ENCODE measurements around the gene TMEM51. TPM values are rescaled to one million over a fixed set of nuclear protein-coding genes. Genes with fewer than 3 reads are reported as not detected.

The TMEM51 gene
- total RNA-seq, 1 donor from 2014 or later = 6.9 TPM

- no peaks in the 10 kb centered on the region for H3K36me3 Mint-ChIP-seq (ENCODE audit: low read depth, unreplicated experiment)
- H3K4me1 Mint-ChIP-seq (ENCODE audit: low read depth, unreplicated experiment) = peaks cover 28% of the 10 kb centered on the region
- H3K4me1 ChIP-seq (ENCODE audit: insufficient read depth, low read length) = peaks cover 27% of the 10 kb centered on the region
These were observed 23.5 kb downstream of the TMEM51 start for GRCh38 chr1:15176898-15177665.

DNA sequence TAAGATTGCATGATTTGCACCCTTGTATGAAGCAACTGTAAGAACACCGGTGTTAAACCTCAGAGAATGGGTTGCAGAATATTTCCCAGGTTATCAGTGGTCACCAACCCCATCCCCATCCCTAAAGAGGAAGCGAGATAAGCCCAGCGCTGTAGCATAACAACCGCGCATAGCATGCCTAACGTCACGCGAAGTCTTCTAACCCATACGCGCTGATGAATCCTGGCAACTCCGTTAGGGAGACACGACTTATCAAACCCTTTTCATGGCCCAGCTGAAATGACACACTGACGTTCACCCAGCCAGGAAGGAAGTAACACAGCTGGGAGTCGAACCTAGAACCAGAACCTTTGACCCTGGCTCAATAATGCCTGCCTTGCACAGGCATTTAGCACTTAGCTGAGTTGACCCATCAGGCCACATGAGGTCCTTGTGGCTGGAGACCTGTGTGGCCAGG, 24.2 kb downstream of the TMEM51 start:
- Histone ChIP-seq H3K36me3 (ENCODE audit: insufficient read depth, low read length) (no peaks in the 10 kb centered on the region), H3K4me1 (ENCODE audit: insufficient read depth, low read length) (peaks cover 27% of the 10 kb centered on the region), H3K9ac (ENCODE audit: low read length) (no peak overlapping the region), H3K4me3 (ENCODE audit: insufficient read depth, low read depth, low read length) (no peak overlapping the region), H3K79me2 (ENCODE audit: insufficient read depth, low read length) (no peaks in the 10 kb centered on the region), H3K27me3 (ENCODE audit: insufficient read depth, low read length) (no peaks in the 10 kb centered on the region), H3K27ac (ENCODE audit: low read depth, low read length) (no peak overlapping the region), H2AFZ (ENCODE audit: low read depth, low read length) (no peak overlapping the region), H3K4me2 (ENCODE audit: low read length) (no peak overlapping the region), H4K20me1 (ENCODE audit: insufficient read depth, low read length) (peaks cover 5% of the 10 kb centered on the region), H3K9me3 (ENCODE audit: insufficient read depth, low read depth, low read length) (no peaks in the 10 kb centered on the region)
- Mint-ChIP-seq H3K4me1 (ENCODE audit: low read depth, unreplicated experiment) (peaks cover 24% of the 10 kb centered on the region), H3K4me3 (ENCODE audit: unreplicated experiment) (no peak overlapping the region), H3K27me3 (ENCODE audit: low read depth, unreplicated experiment) (no peaks in the 10 kb centered on the region), H3K27ac (ENCODE audit: unreplicated experiment) (no peak overlapping the region), H3K36me3 (ENCODE audit: low read depth, unreplicated experiment) (no peaks in the 10 kb centered on the region), H3K9me3 (ENCODE audit: unreplicated experiment) (no peaks in the 10 kb centered on the region)
- TF ChIP-seq CTCF (IDR thresholded peaks at IDR 0.05; ENCODE audit: insufficient read depth, low read depth, low read length) (no peak), EZH2 (IDR thresholded peaks at IDR 0.05; ENCODE audit: insufficient read depth, low read length) (no peak)
- FAIRE-seq (no peak), DNase-seq (ENCODE audit: low read depth) (no peak)

More at GRCh38 chr1:15176898-15177665, 23.5 kb downstream of the TMEM51 start:
- no peaks in the 10 kb centered on the region for H3K9me3 ChIP-seq (ENCODE audit: insufficient read depth, low read depth, low read length)
- no peak for FAIRE-seq
- no peak overlapping the region for H3K9ac ChIP-seq (ENCODE audit: low read length)
- peaks cover 5% of the 10 kb centered on the region for H4K20me1 ChIP-seq (ENCODE audit: insufficient read depth, low read length)
- Mint-ChIP-seq H3K27ac (ENCODE audit: unreplicated experiment) (peak overlapping the region; percentile 51), H3K9me3 (ENCODE audit: unreplicated experiment) (no peaks in the 10 kb centered on the region), H3K27me3 (ENCODE audit: low read depth, unreplicated experiment) (no peaks in the 10 kb centered on the region), H3K4me3 (ENCODE audit: unreplicated experiment) (no peak overlapping the region)
- no peaks in the 10 kb centered on the region for H3K79me2 ChIP-seq (ENCODE audit: insufficient read depth, low read length)
- H3K4me2 ChIP-seq (ENCODE audit: low read length) = no peak overlapping the region
- no peak overlapping the region for H3K4me3 ChIP-seq (ENCODE audit: insufficient read depth, low read depth, low read length)
- no peaks in the 10 kb centered on the region for H3K27me3 ChIP-seq (ENCODE audit: insufficient read depth, low read length)
- TF ChIP-seq EZH2 (IDR thresholded peaks at IDR 0.05; ENCODE audit: insufficient read depth, low read length) (no peak), CTCF (IDR thresholded peaks at IDR 0.05; ENCODE audit: insufficient read depth, low read depth, low read length) (no peak)
- DNase-seq (ENCODE audit: low read depth) = no peak
- no peak overlapping the region for H2AFZ ChIP-seq (ENCODE audit: low read depth, low read length)
- H3K36me3 ChIP-seq (ENCODE audit: insufficient read depth, low read length) = no peaks in the 10 kb centered on the region
- no peak overlapping the region for H3K27ac ChIP-seq (ENCODE audit: low read depth, low read length)

Data from astrocyte (in vitro differentiated cells and primary cell).